Measurements from ENCODE around the gene SPG21. TPM values are rescaled to one million over a fixed set of nuclear protein-coding genes. Genes with fewer than 3 reads are reported as not detected.
"Not testable (repeated sequence)": the region's sequence is repeated elsewhere in the genome, so short reads cannot be mapped to it uniquely, and the experiment has no call there.

The SPG21 gene
- total RNA-seq, result 53.6 TPM
- long read RNA-seq, transcript SPG21-201 (9 exons, 1,822 nt), result major isoform, 81 of 101 reads
- long read RNA-seq, partial matches to known transcripts, result 5 of 101 reads
- long read RNA-seq, other reads (novel, unspliced or antisense), result 14 of 101 reads

DNA sequence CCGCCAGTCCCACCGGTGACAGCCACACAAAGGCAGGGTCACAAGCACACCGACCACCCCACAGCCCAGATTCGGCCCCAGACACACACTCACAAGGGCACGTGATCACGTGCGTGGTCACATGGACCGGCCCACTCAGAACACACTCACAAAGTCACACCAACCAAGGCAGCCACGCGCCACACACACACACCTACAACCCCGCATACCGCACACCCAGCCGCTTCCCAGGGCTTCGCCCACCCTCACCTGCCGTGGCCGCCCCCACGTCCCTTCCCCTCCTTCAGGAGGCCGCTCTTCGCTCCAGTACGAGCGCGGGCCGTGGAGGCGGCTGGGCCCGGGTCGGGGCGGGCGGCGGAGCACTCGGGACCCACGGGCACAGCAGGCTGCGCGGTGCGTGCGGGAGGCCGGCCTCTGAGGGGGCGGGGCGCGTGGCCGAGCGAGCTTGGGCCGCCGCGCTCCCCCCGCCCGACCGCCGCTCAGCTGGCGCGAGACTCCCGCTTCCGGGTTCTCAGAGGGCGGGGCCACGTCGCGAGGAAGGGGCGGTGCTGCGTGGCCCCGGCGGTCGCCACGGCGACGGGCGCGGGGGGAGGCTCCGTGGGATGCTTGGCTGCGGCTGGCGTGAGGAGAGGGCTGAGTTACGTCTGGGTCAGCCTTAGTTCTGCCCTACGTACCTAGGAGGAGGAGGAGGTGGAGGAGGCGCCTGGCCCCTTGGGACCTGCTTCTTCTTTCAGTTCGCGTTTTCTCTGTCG is at the start of gene SPG21:
TSS of gene SPG21 (minus strand) at position 499 of the 752 bp plus-strand sequence. CDS start 6,345 bp downstream, outside the sequence.
- intact Hi-C loops (cut with DNase I), result loop anchor here (5.0 kb wide), 1 partner anchor 38 kb away; the partner anchor contains the start of gene MTFMT
- peak; percentile 97 for DNase-seq (ENCODE audit: low spot score)

GRCh38 chr15:65038836-65039235 is 49.1 kb upstream of the SPG21 start:
- DNase-seq (ENCODE audit: low spot score), result no peak
- intact Hi-C loops (cut with DNase I), result no loop called here

GRCh38 chr15:65038428-65038827 is 48.7 kb upstream of the SPG21 start:
- DNase-seq (ENCODE audit: low spot score), result no peak
- intact Hi-C loops (cut with DNase I), result no loop called here

DNA sequence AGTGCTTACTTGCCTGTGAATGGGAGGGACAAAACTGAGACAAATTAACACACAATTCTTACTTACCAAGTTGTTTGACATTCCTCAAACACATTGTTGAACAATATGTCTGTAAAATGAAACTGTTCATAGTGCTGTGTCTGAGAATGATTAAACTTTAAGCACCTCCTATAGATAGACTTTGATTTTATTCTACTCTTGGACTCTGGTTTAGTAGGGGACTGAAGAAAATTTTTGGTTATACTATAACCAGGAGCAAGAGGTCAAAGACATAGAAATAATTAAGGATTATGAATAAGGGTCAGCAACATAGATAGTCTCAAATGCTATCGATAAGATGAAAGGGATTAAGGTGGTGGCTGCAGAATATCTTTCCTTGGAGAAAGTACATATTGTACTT is 47.6 kb upstream of the SPG21 start:
- no peak for DNase-seq (ENCODE audit: low spot score)
- intact Hi-C loops (cut with DNase I), result no loop called here

GRCh38 chr15:65034719-65035118 is 45.0 kb upstream of the SPG21 start:
- no peak for DNase-seq (ENCODE audit: low spot score)
- intact Hi-C loops (cut with DNase I), result loop anchor here (5.0 kb wide), 1 partner anchor 263 kb away; the partner anchor contains the start of gene RNU5A-1

DNA sequence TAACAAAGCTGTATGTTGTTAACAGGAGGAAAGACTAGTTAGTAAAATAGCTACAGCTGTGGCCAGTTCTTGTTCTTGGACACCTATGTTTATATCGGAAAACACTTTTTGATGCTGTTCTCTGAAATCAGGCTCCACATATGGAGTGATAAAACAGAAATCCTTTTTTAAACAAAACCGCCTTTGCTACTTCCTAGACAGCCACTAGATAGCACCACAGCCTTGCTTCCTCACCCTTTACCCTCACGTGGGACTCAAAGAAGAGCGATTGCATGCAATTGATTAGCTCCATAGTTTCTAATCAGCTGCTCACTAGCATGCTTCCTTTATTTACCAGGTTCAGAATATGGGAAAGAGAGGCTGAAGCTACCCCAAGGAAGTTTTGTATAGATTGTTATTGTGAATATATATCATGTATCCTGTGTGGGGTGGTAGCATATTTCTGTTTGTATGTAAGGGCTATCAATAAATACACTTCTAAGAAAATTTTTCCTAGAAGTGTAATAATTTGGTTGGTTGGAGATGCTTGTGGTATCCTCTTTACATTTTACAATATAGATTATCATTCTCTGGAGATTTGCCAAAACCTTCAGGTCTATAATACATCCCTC is 44.0 kb upstream of the SPG21 start:
- DNase-seq (ENCODE audit: low spot score), result no peak
- intact Hi-C loops (cut with DNase I), result loop anchor here (5.0 kb wide), 1 partner anchor 264 kb away; the partner anchor contains the start of gene RNU5A-1

- intact Hi-C loops (cut with DNase I), result loop anchor here (5.0 kb wide), 1 partner anchor 264 kb away; the partner anchor contains the start of gene RNU5A-1
- no peak for DNase-seq (ENCODE audit: low spot score)
These were observed 43.3 kb upstream of the SPG21 start for GRCh38 chr15:65032801-65033537.

DNA sequence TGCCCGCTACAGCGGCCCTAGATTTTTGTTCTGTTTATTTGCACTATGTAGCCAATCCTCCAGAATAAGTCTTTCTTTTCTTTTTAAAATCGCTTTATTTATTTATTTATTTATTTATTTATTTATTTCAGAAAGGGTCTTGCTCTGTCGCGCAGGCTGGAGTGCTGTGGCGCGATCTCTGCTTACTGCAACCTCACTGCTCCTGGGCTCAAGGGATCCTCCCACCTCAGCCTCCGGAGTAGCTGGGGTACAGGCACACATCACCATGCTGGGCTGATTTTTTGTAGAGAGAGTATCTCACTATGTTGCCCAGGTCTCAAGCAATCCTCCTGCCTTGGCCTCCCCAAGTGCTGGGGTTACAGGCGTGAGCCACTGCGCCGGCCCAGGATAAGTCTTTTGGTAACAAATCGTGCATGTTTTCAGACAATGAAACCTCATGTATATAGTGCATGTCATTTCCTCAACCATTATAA is 40.1 kb upstream of the SPG21 start:
- DNase-seq (ENCODE audit: low spot score), result no peak
- intact Hi-C loops (cut with DNase I), result loop anchor here (5.0 kb wide), 2 partner anchors 42 to 268 kb away; partner anchors contain the start of genes RNU5A-1 and SPG21

DNA sequence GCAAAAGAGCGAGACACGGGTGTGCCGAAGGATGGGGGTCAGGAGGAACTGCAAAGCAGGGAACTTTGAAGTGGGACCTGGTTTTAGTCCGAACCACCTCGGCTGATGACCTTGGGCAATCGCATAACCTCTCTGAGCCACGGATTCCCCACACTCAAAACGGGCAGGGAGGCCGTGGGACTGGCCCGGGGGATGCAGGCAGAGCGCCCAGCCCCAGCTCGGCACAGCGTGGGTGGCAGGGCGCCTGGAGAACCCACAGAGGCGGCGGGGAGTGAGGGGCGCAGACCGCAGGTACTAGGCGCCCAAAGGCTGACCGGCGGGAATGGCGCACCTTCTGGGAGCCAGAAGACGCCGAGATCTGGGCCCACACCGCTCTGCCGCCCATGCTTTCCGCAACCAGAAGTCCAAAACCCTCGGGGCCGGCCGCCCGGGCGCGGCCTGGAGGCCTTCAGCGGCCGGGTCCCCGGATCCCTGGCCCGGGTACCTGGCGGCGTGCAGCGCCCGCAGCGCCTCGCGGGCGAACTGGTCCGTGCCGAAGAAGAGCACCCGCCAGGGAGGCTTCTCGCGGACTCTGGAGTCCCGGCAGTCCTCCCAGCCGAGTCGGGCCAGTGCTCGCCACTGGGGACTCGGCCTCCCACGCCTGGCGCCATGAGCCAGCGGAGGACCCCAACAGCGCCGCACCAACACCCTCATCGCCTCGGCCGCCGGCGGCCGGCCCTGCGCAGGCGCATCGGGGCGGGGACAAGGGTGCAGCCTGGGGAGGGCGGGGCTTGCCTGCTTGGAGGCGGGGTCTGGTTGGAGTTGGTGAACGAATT is 39.4 kb upstream of the SPG21 start, which contains the start of gene MTFMT:
TSS of gene MTFMT (minus strand) at position 719 of the 815 bp plus-strand sequence. CDS start at position 693, 26 bp downstream.
- peak; percentile 97 for DNase-seq (ENCODE audit: low spot score)
- intact Hi-C loops (cut with DNase I), result loop anchor here (5.0 kb wide), 1 partner anchor 42 kb away; the partner anchor contains the start of gene SPG21

GRCh38 chr15:65028338-65028737 is 38.6 kb upstream of the SPG21 start:
- no peak for DNase-seq (ENCODE audit: low spot score)
- intact Hi-C loops (cut with DNase I), result loop anchor here (5.0 kb wide), 1 partner anchor 41 kb away; the partner anchor contains the start of gene SPG21

DNA sequence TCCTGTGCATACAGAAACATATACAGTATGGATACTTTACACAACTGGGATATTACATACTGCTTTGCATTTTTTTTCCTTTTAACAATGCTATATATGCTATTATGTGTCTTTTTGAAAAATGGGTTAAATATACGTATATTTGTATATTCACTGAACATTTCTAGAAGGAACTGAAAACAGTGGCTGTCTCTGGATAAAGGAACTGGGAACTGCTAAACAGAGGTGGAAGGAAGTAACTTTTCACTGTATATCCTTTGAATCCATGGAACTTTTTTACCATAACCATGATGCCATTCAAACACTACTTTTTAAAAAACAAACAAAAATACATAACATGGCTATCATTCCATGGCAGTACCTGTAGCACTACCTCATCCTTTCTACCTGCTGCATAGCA is 37.9 kb upstream of the SPG21 start:
- intact Hi-C loops (cut with DNase I), result loop anchor here (5.0 kb wide), 1 partner anchor 40 kb away; the partner anchor contains the start of gene SPG21
- DNase-seq (ENCODE audit: low spot score), result no peak

GRCh38 chr15:65026756-65027155 is 37.0 kb upstream of the SPG21 start:
- no peak for DNase-seq (ENCODE audit: low spot score)
- intact Hi-C loops (cut with DNase I), result loop anchor here (5.0 kb wide), 1 partner anchor 39 kb away; the partner anchor contains the start of gene SPG21

DNA sequence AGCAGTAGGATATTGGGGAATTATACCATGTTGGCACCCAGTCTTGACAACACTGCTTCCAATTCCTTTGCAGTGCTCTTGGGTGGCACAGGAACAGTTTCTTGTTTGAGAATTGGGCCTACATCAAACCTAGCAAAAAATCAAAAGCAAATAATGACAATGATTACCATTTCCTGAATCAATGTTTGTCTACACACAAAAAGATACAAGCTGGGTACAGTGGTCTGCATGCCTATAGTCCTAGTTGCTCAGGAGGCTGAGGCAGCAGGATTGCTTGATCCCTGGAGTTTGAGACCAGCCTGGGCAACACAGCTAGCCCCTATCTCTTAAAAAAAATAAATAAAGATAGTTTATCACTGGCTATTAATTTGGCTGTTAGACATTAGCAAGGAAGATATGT is 31.8 kb upstream of the SPG21 start:
- intact Hi-C loops (cut with DNase I), result no loop called here
- DNase-seq (ENCODE audit: low spot score), result no peak

DNA sequence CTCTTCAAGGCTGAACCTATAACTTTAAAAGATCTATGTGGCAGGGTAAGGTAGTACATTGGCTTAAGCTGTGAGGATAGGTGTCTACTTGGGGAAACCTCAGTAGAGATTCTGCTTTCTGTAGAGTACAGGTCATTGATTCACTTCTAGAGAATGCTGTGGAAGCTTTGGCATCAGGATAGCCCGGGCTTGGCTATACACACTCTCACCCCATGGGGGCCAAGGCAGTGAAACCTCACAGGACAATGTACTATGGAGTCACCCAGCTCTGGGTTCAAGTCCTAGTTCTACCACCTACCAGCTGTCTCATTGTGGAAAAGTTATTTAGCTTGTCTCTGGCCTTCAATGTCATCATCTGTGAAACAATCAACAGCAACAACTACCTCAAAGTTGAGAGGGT is 30.7 kb upstream of the SPG21 start:
- no peak for DNase-seq (ENCODE audit: low spot score)
- intact Hi-C loops (cut with DNase I), result no loop called here

- DNase-seq (ENCODE audit: low spot score); intact Hi-C loops (cut with DNase I): not testable (repeated sequence)
These were observed 21.5 kb upstream of the SPG21 start for GRCh38 chr15:65011198-65011597.

DNA sequence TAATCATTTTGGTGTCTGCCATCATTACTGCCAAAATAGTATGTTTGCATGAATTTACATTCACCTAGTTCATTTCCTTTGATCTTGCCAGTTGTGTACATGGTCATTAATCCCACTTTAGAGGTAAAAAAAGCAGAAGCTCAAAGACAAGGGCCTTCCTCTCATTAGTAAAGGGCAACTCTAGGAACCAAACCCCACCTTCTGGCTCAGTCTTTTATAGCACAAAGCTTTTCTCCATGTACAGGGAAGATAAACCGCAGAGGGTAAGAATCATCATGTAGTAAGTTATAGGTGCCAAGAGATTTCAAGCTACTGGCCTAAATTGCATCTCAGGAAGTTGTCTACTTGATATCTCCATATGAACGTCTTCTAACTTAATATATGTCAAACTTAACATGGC is 19.3 kb upstream of the SPG21 start:
- intact Hi-C loops (cut with DNase I), result no loop called here
- DNase-seq (ENCODE audit: low spot score), result no peak

- intact Hi-C loops (cut with DNase I), result no loop called here
- no peak for DNase-seq (ENCODE audit: low spot score)
These were observed 17.2 kb upstream of the SPG21 start for GRCh38 chr15:65006876-65007275.

- no peak for DNase-seq (ENCODE audit: low spot score)
- intact Hi-C loops (cut with DNase I), result no loop called here
These were observed 15.3 kb upstream of the SPG21 start for GRCh38 chr15:65004993-65005392.

Data from cardiac septum (tissue), 1 donor.